Muscle of leg (tissue), 11 donors: Measurements from ENCODE around the gene BRIP1. TPM values are rescaled to one million over a fixed set of nuclear protein-coding genes. Genes with fewer than 3 reads are reported as not detected.

Source experiments
- DNase-seq: peaks from one replicate; pipeline ENCODE4 v3.0.0; 2013
- H3K27ac ChIP-seq: one replicate; pipeline ENCODE4 v1.5.1; 2013; ENCODE audit warnings: mild to moderate bottlenecking, low read length, control low read depth
- H3K27me3 ChIP-seq: one replicate; pipeline ENCODE4 v1.6.1; 2013; ENCODE audit warnings: low read length; ENCODE audit not compliant: control insufficient read depth, insufficient read depth
- H3K36me3 ChIP-seq: one replicate; pipeline ENCODE4 v1.6.1; 2013; ENCODE audit warnings: low read length; ENCODE audit not compliant: control insufficient read depth, insufficient read depth
- H3K4me1 ChIP-seq: one replicate; pipeline ENCODE4 v1.6.1; 2013; ENCODE audit warnings: low read length; ENCODE audit not compliant: control insufficient read depth, insufficient read depth
- H3K4me3 ChIP-seq: one replicate; pipeline ENCODE4 v1.5.1; 2013; ENCODE audit warnings: low read length, control low read depth
- H3K9me3 ChIP-seq: replicated peaks from 2 replicates; pipeline ENCODE4 v1.6.1; 2013; ENCODE audit warnings: low read depth, low read length; ENCODE audit not compliant: control insufficient read depth
- WGBS: methylation state at CpG from one replicate; pipeline ENCODE4 v1.1.5; 2013; ENCODE audit warnings: missing lambda C conversion rate; ENCODE audit not compliant: insufficient coverage; 5-methylcytosine and 5-hydroxymethylcytosine counted together
- polyA plus RNA-seq, 8 donors: library from polyadenylated mRNA; unstranded; fragments of 120-200 nt; gene quantifications; one replicate each; pipeline versions ENCODE4 v1.2.1 to v1.2.3, GENCODE V29; 2013; ENCODE audit warnings: inconsistent platforms in 1 of 8, low replicate concordance in 1 of 8; ENCODE audit not compliant: insufficient read length in 8 of 8, insufficient read depth in 1 of 8
- total RNA-seq: library from RNA; stranded (reverse); fragments of 120-200 nt; gene quantifications from one replicate; pipeline ENCODE4 v1.2.4, GENCODE V29; 2013

The BRIP1 gene
- total and polyA plus RNA-seq, 9 donors, result 3.0 to 7.3 (median 4.6) TPM

DNA sequence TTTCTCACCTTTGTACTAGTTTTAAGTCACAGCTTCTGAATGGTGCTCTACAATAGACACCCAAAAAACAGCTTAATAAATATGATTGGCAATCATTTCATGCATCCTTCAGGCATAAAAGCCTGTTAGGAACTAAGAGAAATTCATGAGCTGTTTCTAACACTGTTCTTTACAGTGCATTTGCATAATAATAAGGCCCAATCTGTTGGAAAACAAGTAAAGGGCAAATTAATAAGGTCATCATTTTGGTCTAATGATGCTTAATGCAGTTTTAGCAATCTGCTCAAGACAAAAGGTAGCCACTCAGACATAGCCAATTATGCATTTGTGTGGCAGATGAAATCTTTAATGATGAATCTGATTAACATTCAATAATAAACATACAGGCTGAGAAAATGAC is 216.8 kb downstream of the BRIP1 start:
- H3K4me3 ChIP-seq, result no peak overlapping the region
- no peaks in the 10 kb centered on the region for H3K4me1 ChIP-seq
- H3K27me3 ChIP-seq, result no peaks in the 10 kb centered on the region
- no peak for DNase-seq
- H3K27ac ChIP-seq, result no peak overlapping the region
- no peaks in the 10 kb centered on the region for H3K36me3 ChIP-seq
- H3K9me3 ChIP-seq, result peaks cover 4% of the 10 kb centered on the region

DNA sequence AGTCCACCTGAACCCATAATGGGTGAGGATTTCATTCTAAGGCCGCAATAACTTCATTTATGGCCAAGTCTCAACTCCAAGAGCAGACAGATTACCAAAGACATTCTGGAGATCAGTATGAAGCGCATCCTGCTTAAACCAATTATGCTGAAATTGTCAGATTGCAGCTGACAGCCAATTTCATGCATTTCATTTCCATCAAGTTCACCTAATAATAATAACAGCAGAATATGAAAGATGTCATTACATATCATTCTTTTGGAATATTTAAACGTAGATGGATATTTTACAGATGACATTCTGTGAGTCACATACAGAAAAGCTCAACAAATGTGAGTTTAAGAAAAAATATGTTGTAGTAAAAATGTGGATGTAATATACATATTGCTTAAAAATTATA is 217.4 kb downstream of the BRIP1 start:
- no CpG with 5 or more reads among the region's 3 CpGs for WGBS
- DNase-seq, result no peak
- no peak overlapping the region for H3K27ac ChIP-seq
- peaks cover 4% of the 10 kb centered on the region for H3K9me3 ChIP-seq
- H3K4me3 ChIP-seq, result no peak overlapping the region
- no peaks in the 10 kb centered on the region for H3K4me1 ChIP-seq
- no peaks in the 10 kb centered on the region for H3K27me3 ChIP-seq
- H3K36me3 ChIP-seq, result no peaks in the 10 kb centered on the region

- no peak for DNase-seq
- no peaks in the 10 kb centered on the region for H3K36me3 ChIP-seq
- H3K4me3 ChIP-seq, result no peak overlapping the region
- no peak overlapping the region for H3K27ac ChIP-seq
- H3K9me3 ChIP-seq, result peaks cover 2% of the 10 kb centered on the region
- no peaks in the 10 kb centered on the region for H3K27me3 ChIP-seq
- WGBS, result no CpG with 5 or more reads among the region's 2 CpGs
- no peaks in the 10 kb centered on the region for H3K4me1 ChIP-seq
Observed at GRCh38 chr17:61644800-61645774, 218.2 kb downstream of the BRIP1 start.

GRCh38 chr17:61642768-61643167 is 220.6 kb downstream of the BRIP1 start:
- Histone ChIP-seq H3K4me1 (no peaks in the 10 kb centered on the region), H3K36me3 (no peaks in the 10 kb centered on the region), H3K27me3 (no peaks in the 10 kb centered on the region), H3K9me3 (no peaks in the 10 kb centered on the region), H3K27ac (no peak overlapping the region), H3K4me3 (no peak overlapping the region)
- WGBS, result no CpG with 5 or more reads among the region's 2 CpGs
- DNase-seq, result no peak

DNA sequence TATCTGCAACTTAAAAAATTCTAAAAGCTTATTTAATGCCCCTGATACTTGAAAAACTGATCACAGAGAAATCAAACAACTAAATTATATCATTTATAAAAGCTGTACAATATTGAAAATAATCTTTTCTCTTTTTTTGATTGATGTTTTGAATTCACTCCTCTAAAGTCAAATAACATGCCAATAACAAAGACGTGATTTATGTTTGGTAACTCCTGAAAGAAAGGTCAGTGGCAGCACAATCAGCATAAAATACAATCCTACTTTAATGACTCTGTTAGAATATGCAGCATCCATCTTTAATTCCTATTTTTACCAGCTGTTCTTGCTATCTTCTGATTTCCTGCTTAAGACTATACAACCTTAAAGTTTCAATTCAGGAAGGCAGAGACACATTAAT is 221.6 kb downstream of the BRIP1 start:
- no peak for DNase-seq
- Histone ChIP-seq H3K4me3 (no peak overlapping the region), H3K36me3 (no peaks in the 10 kb centered on the region), H3K4me1 (no peaks in the 10 kb centered on the region), H3K27ac (no peak overlapping the region), H3K9me3 (no peaks in the 10 kb centered on the region), H3K27me3 (no peaks in the 10 kb centered on the region)
- no CpG with 5 or more reads among the region's 1 CpG for WGBS

DNA sequence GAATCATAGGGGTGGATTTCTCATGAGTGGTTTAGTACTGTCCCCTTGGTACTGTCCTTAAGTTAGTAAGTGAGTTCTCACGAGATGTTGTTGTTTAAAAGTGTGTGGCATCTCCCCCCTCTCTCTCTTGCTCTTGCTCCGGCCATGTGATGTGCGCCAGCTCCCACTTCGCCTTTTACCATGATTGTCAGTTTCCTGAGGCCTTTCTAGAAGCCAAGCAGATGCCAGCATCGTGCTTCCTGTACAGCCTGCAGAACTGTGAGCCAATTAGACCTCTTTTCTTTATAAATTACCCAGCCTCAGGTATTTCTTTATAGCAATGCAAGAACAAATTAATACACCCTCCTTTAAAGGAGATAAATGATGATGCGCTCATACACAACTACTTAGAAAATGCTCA is 222.2 kb downstream of the BRIP1 start:
- Histone ChIP-seq H3K27ac (no peak overlapping the region), H3K27me3 (no peaks in the 10 kb centered on the region), H3K36me3 (no peaks in the 10 kb centered on the region), H3K4me1 (no peaks in the 10 kb centered on the region), H3K4me3 (no peak overlapping the region), H3K9me3 (no peaks in the 10 kb centered on the region)
- 100% methylated on average over 1 of the region's 6 CpGs for WGBS
- DNase-seq, result no peak

- no CpG with 5 or more reads among the region's 1 CpG for WGBS
- Histone ChIP-seq H3K4me3 (no peak overlapping the region), H3K36me3 (no peaks in the 10 kb centered on the region), H3K27ac (no peak overlapping the region), H3K27me3 (no peaks in the 10 kb centered on the region), H3K9me3 (peaks cover 2% of the 10 kb centered on the region), H3K4me1 (no peaks in the 10 kb centered on the region)
- no peak for DNase-seq
Observed at GRCh38 chr17:61639818-61640217, 223.5 kb downstream of the BRIP1 start.

- Histone ChIP-seq H3K27ac (no peak overlapping the region), H3K36me3 (no peaks in the 10 kb centered on the region), H3K27me3 (no peaks in the 10 kb centered on the region), H3K4me1 (no peaks in the 10 kb centered on the region), H3K4me3 (no peak overlapping the region), H3K9me3 (peaks cover 2% of the 10 kb centered on the region)
- DNase-seq, result no peak
- WGBS, result no CpG with 5 or more reads among the region's 1 CpG
Observed at GRCh38 chr17:61638087-61638486, 225.2 kb downstream of the BRIP1 start.

DNA sequence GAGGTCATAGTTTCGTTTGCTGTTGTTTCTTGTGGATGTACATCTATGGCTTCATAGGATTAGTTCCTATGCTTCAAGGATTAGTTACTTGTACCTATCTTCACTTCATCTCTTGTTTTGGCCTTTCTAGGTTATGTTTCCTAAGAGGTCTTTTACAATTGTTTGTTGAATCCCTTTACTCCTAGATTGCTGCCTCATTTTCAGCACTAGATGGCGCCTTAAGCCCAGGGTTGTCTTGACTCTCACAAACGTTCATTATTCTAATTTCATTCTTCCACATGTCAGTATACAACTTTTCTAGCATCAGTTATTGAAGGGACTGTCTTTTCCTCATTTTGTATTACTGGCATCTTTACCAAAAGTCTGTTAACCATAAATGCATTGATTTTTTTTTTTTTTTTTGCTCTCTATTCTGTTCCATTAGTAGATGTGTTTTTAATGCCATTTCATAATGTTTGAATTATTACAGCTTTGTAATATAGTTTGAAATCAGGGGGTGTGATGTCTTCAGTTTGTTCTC is 227.4 kb downstream of the BRIP1 start:
- peak; percentile 25 for DNase-seq
- Histone ChIP-seq H3K4me3 (no peak overlapping the region), H3K4me1 (no peaks in the 10 kb centered on the region), H3K27ac (no peak overlapping the region), H3K27me3 (no peaks in the 10 kb centered on the region), H3K36me3 (no peaks in the 10 kb centered on the region), H3K9me3 (peaks cover 2% of the 10 kb centered on the region)
- WGBS, result no CpG with 5 or more reads among the region's 3 CpGs

DNA sequence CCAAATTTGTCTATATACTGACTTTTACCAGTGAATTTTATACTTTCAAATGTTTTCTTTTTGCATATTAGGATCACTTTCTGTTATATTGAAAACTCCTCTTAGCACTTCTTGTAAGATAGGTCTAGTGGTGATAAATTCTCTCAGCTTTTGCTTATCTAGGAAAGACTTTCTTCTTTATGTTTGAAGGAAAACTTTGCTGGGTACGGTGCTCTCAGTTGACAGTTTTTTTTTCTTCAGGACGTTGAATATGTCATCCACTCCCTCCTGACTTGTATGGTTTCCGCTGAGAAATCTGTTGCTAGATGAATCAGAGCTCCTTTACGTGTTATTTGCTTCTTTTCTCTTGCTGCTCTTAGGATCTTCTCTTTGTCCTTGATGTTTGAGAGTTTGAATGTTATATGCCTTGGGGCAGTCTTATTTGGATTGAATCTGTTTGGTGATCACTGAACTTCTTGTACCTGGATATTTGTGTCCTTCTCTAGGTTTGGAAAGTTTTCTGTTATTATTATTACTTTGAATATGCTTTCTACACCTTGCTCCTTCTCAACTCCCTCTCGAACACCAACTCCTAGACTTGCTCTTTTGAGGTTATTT is 228.3 kb downstream of the BRIP1 start:
- Histone ChIP-seq H3K27ac (no peak overlapping the region), H3K4me1 (no peaks in the 10 kb centered on the region), H3K27me3 (no peaks in the 10 kb centered on the region), H3K36me3 (no peaks in the 10 kb centered on the region), H3K4me3 (no peak overlapping the region), H3K9me3 (peaks cover 2% of the 10 kb centered on the region)
- no CpG with 5 or more reads among the region's 5 CpGs for WGBS
- DNase-seq, result no peak
